Neural progenitor cell (in vitro differentiated cells): ENCODE results near the gene NBAS.

ENCODE experiments used
- EZH2phosphoT487 ChIP-seq: fragments of 200-600 bp; sonication (generic); IDR thresholded peaks from 2 replicates; pipeline ENCODE4 v1.6.1; 2017; ENCODE audit warnings: antibody characterized with exemption
- TF ChIP-seq, protein P1 (sequence below): fragments of 200-600 bp; sonication (generic); IDR thresholded peaks from 2 replicates; pipeline ENCODE4 v1.5.1; 2017; ENCODE audit warnings: antibody characterized with exemption, mild to moderate bottlenecking

DNA sequence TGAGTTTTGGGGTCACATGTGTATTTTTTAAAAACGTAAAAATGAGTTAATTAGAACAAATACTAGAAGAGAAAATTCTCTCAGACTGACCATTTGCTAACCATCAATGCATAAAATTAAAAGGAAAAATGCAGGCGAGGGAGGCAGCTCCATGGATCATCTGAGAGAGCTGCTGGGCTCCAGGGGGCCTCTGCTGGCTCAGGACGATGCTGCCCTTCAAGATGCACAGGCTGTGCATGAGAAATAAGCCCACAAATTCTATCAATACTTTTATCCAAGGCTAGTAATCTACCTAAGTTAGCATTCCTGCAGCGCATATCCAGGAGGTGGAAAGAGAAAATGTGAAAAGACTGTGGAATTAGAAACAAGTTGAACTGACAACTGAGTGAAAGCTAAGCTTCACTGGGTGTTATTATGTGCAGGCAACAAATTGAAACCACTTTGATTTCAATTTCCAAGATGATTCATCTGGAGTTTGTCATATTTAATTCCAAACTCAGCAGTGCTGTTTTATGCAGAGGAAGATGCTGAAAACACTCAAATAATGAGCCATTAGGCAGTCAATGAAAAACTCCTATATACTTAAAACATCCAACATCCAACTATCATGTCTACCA, 261.1 kb downstream of the NBAS start:
- TF ChIP-seq, protein P1, sequence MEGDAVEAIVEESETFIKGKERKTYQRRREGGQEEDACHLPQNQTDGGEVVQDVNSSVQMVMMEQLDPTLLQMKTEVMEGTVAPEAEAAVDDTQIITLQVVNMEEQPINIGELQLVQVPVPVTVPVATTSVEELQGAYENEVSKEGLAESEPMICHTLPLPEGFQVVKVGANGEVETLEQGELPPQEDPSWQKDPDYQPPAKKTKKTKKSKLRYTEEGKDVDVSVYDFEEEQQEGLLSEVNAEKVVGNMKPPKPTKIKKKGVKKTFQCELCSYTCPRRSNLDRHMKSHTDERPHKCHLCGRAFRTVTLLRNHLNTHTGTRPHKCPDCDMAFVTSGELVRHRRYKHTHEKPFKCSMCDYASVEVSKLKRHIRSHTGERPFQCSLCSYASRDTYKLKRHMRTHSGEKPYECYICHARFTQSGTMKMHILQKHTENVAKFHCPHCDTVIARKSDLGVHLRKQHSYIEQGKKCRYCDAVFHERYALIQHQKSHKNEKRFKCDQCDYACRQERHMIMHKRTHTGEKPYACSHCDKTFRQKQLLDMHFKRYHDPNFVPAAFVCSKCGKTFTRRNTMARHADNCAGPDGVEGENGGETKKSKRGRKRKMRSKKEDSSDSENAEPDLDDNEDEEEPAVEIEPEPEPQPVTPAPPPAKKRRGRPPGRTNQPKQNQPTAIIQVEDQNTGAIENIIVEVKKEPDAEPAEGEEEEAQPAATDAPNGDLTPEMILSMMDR = no peak
- no peak for TF ChIP-seq EZH2phosphoT487
